ENCODE results near the gene KCNJ12. TPM values are rescaled to one million over a fixed set of nuclear protein-coding genes. Genes with fewer than 3 reads are reported as not detected.

The KCNJ12 gene
- total RNA-seq, 1 donor from 2014 or later: 12.2 TPM

- DNase-seq (no peak), ATAC-seq (ENCODE audit: poor library complexity) (no peak)
- intact Hi-C loops (cut with DNase I): no loop called here
Measured at GRCh38 chr17:21377705-21378396, 1.7 kb downstream of the KCNJ12 start.

GRCh38 chr17:21378553-21378952, 2.4 kb downstream of the KCNJ12 start:
- ATAC-seq (ENCODE audit: poor library complexity) (no peak), DNase-seq (no peak)
- intact Hi-C loops (cut with DNase I): no loop called here

GRCh38 chr17:21379080-21379711, 3.0 kb downstream of the KCNJ12 start:
- intact Hi-C loops (cut with DNase I): no loop called here
- peak; percentile 75 for DNase-seq
- ATAC-seq (ENCODE audit: poor library complexity): peak; percentile 60

GRCh38 chr17:21380659-21381058, 4.5 kb downstream of the KCNJ12 start:
- ATAC-seq (ENCODE audit: poor library complexity) (no peak), DNase-seq (no peak)
- intact Hi-C loops (cut with DNase I): no loop called here

GRCh38 chr17:21381076-21381706, 5.0 kb downstream of the KCNJ12 start:
- intact Hi-C loops (cut with DNase I): no loop called here
- no peak for ATAC-seq (ENCODE audit: poor library complexity)
- no peak for DNase-seq

GRCh38 chr17:21382560-21383495, 6.7 kb downstream of the KCNJ12 start:
- DNase-seq: no peak
- intact Hi-C loops (cut with DNase I): no loop called here
- no peak for ATAC-seq (ENCODE audit: poor library complexity)

- intact Hi-C loops (cut with DNase I): no loop called here
- ATAC-seq (ENCODE audit: poor library complexity) (no peak), DNase-seq (no peak)
Measured at GRCh38 chr17:21385281-21385845, 9.2 kb downstream of the KCNJ12 start.

GRCh38 chr17:21387616-21388015, 11.5 kb downstream of the KCNJ12 start:
- no peak for ATAC-seq (ENCODE audit: poor library complexity)
- intact Hi-C loops (cut with DNase I): no loop called here

GRCh38 chr17:21388066-21388465, 11.9 kb downstream of the KCNJ12 start:
- ATAC-seq (ENCODE audit: poor library complexity) (peak; percentile 32), DNase-seq (peak; percentile 71)
- intact Hi-C loops (cut with DNase I): no loop called here

More at GRCh38 chr17:21387616-21388015, 11.5 kb downstream of the KCNJ12 start:
- no peak for DNase-seq

GRCh38 chr17:21388944-21389343, 12.8 kb downstream of the KCNJ12 start:
- intact Hi-C loops (cut with DNase I): no loop called here
- ATAC-seq (ENCODE audit: poor library complexity): no peak

GRCh38 chr17:21389394-21389793, 13.2 kb downstream of the KCNJ12 start:
- DNase-seq: no peak
- intact Hi-C loops (cut with DNase I): no loop called here
- no peak for ATAC-seq (ENCODE audit: poor library complexity)

More at GRCh38 chr17:21388944-21389343, 12.8 kb downstream of the KCNJ12 start:
- no peak for DNase-seq

GRCh38 chr17:21390294-21390693, 14.1 kb downstream of the KCNJ12 start:
- intact Hi-C loops (cut with DNase I): no loop called here
- ATAC-seq (ENCODE audit: poor library complexity): no peak
- DNase-seq: no peak

- ATAC-seq (ENCODE audit: poor library complexity): no peak
- intact Hi-C loops (cut with DNase I): no loop called here
- no peak for DNase-seq
Measured at GRCh38 chr17:21392266-21392665, 16.1 kb downstream of the KCNJ12 start.

GRCh38 chr17:21394265-21394664, 18.1 kb downstream of the KCNJ12 start:
- ATAC-seq (ENCODE audit: poor library complexity) (no peak), DNase-seq (no peak)
- intact Hi-C loops (cut with DNase I): no loop called here

- intact Hi-C loops (cut with DNase I): no loop called here
- ATAC-seq (ENCODE audit: poor library complexity) (no peak), DNase-seq (no peak)
Measured at GRCh38 chr17:21395764-21396163, 19.6 kb downstream of the KCNJ12 start.

GRCh38 chr17:21396237-21396636, 20.1 kb downstream of the KCNJ12 start:
- ATAC-seq (ENCODE audit: poor library complexity) (no peak), DNase-seq (no peak)
- intact Hi-C loops (cut with DNase I): no loop called here

GRCh38 chr17:21397341-21398190, 21.4 kb downstream of the KCNJ12 start:
- intact Hi-C loops (cut with DNase I): no loop called here
- DNase-seq: no peak
- peak; percentile 46 for ATAC-seq (ENCODE audit: poor library complexity)

All from Right ventricle myocardium superior (tissue), 1 donor.